HG03064 (cell line): ENCODE measurements around the gene TEX47.

Experiments used
- ATAC-seq: cut with Tn5 transposase; IDR thresholded peaks from one replicate; pipeline ENCODE4 v1.9.1; 2021; ENCODE audit warnings: low read depth; ENCODE audit not compliant: unreplicated experiment

The TEX47 gene

DNA sequence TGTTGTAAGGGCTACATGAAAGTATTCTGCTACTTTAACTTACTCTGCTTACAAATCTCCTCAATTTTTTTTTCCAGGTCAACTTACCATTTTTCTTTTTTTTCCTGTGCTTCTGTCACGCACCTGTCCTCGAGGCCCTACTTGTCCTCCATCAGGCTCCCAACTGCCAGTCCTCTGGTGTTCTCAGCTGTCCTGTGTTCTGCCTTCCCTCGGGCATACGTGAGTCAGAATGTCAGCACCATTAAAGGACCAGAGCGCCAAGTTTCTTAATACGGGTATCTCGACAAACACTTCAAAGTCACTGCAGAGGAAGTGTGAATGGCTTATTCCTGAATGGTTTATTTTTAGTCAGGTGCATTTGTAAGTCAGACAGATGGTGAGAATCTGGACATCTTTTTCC, at the start of gene TEX47:
Gene TEX47, minus strand, starts transcription at position 185 of the 400 bp plus-strand sequence. CDS start 795 bp downstream, outside the sequence.
- ATAC-seq, result no peak

DNA sequence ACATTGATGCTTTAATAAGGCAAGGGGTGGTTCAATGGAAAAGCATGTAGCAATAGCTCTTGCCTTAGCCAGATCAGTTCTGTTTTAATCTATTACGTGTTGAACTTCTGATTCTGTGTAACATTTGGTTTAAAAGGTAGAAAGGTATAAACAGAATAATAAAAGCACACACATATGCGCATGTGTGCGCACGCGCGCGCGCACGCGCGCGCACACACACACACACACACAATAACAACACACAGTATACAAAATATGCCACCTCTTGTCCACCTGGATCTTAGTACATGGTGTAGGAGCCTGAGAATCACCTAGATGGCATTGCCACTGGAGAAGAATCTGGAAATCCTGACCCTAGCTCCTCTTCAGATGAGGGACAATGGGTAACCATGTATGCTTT, 49.6 kb upstream of the TEX47 start:
- no peak for ATAC-seq

DNA sequence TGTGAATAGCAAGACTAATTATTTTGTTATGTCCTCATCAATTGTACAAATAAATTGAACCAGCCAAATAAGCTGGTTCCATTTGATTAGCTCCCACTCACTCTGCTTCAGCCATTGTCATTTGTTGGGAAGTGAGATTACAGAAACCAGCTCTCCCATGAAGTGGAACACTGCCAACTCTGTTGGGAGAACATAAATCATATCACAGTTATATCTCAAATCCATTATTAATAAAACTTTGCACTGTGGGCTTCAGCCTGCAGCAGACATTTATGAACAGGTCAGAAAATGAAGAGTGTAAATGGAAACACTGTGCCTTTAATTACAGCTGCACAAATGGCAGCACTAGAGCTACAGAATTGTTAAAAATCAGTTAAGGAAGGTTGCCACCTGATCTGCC, 46.7 kb upstream of the TEX47 start:
- ATAC-seq, result no peak

DNA sequence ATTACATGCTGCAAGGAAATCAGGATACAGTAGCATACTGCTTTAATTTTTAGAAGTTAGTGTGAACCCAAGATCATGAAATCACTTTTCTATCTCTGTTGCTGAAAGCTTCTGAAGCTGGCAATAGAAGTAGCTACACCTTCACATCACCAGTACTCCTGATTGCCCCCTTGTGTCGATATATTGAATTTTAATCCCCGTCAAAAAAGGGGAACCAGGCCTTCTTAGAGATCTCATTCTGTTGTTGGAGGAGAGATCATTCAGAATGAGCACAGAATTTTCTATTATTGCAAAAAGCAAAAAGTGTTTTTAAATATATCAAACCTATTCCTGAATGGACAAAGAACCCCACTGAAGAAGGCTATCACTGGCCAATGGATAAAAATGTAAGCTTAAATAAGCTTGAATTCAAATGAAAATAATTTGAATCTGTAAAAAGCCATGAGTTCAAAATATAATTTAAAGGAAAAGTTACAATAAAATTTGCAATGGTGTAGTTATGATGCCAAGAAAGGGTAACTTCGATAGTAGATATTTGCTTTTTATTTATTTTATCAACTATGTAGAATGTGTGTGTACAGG, 39.7 kb upstream of the TEX47 start:
- peak; percentile 79 for ATAC-seq

DNA sequence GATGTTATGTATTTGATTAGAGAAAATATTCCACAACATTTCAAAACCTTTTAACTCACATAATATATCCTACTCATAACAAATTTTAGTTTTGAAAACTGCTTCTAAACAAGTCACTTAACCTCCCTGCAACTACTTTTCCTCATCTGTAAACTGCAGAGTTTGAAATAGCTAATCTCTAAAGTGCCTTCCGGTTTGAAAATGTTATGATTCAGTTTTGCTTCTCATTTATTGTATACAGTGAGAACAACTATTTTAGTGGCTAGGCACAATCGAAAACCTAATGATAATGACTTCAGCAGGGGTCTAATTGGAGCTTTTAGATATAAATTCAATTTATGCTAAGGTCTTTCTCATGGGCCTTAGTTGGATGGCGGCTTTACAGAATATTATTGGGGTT, 30.7 kb upstream of the TEX47 start:
- no peak for ATAC-seq

DNA sequence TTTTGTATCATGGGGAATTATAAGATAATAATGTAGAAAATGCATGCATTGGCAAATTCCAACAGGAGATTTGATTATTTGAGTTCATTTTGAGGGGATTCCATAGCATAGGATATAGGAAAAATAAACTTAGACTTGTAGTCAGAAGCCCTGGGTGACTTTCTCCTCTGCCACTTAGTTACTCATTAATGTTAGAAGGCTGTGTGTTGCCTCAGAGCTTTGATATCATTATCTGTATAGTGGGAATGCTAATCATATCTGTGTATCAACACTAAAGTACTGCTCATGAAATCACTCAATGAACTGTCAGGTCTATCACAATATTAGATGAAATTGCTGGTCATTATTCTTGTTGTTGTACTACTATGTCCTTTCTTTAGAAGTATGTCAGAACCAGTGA, 23.0 kb upstream of the TEX47 start:
- ATAC-seq, result no peak

DNA sequence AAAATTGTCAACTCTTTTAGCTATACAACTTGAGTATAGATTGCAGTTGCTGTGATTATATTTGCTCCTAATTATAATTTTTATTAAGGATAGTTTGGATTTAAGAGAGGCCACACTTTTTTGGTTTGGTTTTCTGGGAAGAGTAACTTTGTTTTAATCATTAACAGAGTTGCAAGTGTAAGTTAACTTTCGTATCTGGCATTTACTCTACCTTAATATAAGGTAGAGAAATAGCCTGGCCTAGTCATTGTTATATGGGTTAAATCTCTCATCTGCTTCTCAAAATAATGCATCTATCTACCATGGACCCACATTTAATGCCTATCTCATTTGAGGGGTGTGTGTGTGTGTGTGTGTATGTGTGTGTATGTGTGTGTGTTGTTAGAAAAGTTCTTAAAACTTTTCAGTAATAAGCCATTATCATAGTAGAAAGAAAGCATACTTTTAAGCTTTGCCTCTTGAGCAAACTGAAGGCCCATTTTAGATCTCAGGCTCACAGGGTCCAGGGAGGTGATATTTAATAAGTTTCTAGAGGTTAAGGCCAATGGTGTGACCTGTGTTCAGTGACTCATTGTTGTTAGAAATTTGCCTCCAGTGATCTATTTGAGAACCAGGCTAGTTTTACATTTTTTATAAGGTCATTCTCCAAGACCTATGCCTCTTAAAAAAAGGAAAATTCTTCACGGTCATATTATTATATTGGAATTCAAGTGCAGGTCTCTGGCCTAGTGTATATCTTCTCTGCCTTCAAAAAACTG, 10.9 kb upstream of the TEX47 start:
- ATAC-seq, result no peak

DNA sequence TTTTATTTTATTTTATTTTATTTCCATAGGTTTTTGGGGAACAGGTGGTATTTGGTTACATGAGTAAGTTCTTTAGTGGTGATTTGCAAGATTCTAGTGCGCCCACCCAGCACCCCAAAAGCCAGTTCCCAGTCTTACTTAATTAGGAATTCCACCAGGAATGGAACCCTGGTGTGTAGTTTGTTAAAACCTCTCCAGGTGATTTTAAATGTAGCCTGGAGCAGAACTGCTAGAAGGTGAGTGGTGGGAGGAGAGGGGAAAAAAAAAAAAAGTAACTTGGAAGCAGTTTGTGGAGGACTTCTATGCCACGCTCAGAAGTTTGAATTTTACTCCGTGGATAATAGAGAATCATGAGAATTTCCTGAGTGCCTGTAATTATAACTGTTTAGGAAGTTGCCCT, 5.5 kb upstream of the TEX47 start:
- no peak for ATAC-seq

DNA sequence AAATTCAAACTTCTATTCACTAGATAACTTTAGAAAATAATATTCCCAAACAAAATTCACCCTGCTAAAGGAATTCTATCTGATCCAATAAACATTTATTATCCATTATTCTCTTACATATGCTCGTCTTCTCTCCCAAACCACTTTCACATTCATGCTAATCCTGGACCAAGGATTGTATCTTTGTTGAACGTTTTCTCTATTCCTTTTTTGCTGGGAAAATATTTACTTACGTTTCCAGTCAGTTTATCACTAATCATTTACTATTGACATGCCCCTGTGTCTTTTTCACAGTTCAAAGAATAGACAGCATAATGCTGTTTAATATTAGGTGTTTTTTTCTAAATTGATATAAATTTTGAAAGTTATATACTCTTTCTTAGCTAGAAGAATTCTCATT, 3.2 kb downstream of the TEX47 start:
- ATAC-seq, result no peak

DNA sequence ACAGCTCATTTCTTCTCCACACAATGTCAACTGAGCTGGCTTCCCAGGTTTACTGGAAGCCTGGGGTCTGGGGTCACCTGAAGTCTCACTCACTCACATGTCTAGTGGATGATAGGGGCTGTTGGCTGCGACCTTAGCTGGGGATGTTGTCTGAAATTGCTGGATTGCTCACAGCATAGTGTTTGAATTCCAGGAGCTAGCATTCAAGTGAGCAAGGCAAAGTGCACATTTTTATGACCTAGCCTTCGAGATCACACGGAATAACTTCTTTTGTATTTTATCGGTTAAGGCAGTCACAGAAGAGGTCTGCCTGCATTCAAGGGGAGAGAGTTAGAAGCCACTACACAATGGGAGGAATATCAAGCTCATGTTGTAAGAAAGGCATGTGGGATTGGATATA, 3.6 kb downstream of the TEX47 start:
- ATAC-seq, result no peak

DNA sequence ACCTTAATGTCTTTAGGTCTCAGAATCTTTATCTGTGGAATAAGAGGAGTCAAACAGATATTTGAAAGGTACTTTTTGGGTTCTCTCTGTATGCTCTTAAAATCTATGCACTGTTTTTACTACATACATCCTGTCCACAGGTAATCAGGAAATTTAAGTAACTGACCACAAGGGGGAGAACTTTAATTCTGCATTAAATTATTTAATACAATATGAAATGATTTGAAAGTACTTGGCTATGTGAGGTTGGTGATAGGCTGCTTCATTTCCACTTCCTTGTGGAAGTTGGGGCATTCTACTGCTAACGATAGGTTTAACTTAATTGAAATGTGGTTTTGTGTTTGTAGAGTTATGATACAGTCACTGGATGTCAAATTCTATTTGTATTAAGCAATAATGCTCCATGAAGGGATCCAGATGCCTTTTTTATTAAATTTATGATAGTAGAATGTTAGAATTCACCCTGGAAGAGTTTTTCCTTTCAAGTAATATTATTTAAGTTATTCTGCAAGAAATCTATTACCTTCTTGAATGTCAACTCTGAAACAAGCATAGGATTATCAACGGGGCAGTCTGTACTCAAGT, 6.0 kb downstream of the TEX47 start:
- ATAC-seq, result no peak

DNA sequence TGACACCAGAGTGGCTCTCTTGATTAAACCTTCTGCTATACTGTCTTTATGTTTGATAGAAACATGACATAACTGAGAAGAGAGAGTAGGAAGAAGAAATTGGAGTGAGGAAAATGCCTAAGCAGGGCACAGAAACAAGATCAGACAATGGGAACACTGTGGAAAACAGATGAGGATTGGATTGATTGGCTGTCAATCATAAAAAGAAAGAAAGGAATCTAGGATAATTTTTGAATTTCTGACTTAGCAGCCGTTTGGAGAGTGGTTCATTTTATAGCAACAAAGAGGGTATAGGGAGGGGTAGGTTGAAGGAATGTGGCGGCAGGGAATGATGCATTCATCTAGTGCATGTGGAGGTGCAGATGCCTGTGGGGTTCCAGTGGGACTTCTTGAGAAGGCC, 7.8 kb downstream of the TEX47 start:
- ATAC-seq, result no peak

DNA sequence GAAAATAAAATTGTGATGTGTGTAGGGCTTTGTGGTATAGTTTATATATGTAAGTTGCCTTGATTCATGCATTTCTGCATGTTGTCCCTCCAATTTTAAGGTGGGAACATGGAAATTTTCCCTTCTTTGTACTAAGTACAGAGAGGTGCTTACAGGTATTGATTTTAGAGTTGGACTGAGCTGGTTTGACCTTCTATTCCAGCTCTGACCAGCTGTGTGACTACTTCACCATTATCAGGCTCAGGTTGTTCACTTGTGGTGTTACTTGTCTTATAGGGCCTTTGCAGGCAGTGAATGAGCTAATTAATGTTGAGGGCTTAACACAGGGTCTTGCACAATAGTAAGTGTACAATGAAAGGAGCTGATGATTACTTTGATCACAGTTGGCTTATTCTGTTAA, 19.7 kb downstream of the TEX47 start:
- ATAC-seq, result no peak

DNA sequence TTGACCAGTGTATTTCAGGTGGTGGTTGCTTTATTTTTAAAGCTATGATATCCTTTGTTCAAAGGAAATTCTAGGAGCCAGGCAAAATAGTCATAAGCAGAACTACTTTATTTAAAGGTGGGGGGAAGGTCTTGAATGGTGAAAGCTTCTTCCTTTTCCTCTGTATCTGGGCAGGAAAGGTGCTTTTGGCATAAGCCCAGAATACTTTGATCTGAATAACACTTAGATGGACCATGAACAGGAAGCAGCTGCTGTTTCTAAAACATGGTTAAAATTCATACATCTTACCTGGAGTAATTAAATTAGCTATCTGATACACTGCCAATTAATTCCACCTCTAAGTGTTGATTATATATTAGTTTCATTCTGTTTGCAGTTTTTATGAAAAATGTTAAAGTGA, 22.8 kb downstream of the TEX47 start:
- no peak for ATAC-seq

DNA sequence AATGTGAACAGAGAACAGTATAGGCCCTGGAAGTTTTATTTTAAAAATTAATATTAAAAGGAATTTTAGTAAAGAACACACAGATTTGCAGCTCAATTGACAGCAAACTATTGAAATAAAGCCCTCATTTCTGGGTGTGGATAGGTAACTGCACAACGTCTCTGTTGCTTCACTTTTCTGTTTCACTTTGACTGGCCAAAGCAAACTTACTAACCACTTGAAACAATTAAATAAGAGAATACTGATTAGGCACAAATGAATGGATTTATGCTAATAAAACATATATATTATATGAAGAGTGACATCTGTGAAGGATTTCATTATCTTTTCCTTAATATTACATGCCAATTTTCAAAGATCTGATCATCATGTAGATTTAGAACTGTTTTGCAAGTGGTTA, 24.1 kb downstream of the TEX47 start:
- ATAC-seq, result no peak

DNA sequence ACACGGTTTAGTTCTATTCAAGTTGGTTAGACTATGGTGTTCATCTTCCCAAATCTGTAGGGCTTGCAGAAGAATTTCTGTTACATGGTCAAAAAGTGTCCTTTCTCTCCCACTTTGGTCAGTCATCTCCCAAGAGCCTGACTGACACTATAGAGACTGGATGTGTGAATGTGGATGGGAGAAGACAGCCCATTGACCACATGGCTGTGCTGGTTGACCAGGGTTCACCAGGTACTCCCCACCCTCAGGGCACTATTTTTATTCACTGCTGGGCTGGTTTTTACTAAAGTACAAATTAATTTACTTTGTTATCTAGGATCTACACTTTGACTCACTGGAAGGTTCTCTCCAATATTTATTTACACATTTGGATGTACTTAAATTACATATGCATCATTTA, 33.8 kb downstream of the TEX47 start:
- no peak for ATAC-seq

DNA sequence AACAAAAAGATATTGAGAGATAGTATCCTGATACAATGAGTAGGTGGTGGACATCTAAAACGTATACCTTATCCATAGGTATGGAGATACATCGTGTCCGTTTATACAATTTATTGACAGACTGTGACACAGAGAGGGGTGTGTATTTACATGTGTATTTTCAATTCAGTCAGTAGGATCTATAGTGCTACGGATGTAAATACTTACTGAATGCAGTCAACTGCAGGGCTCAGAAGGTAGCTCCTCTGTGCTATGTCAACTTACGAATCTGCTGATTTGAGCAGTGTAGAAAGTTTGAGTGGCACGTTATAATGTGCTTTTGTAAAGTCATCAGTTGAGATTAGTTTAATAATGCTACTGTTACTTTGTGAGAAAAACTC, 35.4 kb downstream of the TEX47 start:
- no peak for ATAC-seq

DNA sequence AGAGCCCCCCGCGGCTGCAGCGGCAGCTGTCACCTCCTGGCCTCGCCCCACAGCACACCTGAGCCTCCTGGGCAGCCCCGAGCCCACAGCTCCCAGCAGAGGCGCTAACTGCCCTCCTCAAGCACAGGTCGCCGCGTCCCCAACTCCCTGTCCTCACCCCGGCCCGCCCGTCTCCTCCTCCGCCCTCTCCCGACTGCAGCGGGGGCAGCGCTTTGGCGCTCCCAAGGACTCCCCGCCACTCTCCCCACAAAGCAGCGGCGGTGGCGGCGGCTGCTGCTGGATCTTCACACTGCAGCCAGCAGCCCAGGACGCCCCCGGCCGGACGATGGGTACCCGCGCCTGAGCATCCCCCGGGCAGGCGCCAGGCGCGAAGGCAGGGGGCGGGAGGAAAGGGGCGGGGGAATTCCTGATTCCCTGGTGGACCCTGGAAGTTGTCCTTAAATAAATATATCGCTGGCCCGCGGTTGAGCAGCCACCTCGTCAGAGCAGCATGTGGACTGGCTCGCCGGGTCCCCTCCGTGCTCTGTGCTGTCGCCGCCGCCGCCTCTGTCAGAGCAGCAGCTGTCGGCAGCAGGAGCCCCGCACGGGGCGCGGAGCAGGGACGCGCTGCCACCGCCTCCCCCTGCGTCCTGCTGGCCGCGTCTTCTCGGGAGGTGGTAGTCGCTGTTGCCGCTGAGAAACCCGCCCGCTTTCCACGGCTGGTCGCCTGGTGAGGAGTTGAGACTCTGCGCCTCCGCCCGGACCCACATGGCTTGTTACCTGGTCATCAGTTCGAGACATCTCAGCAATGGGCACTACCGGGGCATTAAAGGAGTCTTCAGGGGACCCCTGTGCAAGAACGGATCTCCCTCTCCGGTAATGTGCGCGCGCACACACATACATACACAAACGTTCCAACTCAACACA, 36.1 kb downstream of the TEX47 start, which contains the start of gene ZNF804B:
Gene ZNF804B, plus strand, starts transcription at position 471 of the 906 bp plus-strand sequence. Its CDS starts 277 bp downstream, at position 748.
- no peak for ATAC-seq

DNA sequence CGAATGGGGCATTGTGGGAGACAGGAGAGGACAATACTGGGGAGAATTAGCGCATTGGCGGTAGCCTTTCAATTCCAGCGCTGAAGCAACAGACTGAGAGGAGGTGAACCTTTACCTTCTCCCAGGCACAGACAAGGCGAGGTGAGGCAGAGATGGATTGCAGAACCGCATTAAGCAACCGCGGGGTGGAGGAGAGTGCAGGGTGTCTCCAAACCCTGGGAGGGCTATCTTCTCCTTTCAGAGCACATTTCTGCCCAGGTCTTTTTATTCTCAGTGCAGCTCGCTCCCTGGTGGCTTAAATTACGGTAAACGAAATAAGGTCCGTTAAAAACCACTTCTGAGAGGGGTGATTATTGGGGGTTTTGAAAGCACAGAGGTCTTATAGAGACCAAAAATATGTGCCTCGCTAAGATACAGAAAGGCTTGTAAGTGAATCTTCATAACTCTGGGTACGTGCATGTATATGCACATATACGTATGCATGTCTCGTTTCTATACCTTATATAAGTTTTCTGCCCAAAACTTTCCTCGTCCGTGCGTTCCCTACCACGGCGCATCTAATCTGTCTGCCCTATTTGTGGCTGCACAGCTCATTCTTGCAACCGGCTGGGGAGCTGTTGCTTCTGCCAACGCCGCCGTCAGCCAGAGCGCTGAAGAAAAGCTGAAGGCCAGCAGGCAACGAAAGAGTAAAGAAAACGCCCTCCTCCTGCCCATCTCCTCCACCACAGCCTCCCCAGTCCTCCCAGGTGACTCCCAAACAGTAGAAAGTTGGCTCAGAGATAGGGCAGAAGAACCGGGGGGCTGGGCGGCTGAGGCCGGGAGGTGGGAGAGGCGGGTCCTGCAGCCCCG, 36.9 kb downstream of the TEX47 start:
- no peak for ATAC-seq

DNA sequence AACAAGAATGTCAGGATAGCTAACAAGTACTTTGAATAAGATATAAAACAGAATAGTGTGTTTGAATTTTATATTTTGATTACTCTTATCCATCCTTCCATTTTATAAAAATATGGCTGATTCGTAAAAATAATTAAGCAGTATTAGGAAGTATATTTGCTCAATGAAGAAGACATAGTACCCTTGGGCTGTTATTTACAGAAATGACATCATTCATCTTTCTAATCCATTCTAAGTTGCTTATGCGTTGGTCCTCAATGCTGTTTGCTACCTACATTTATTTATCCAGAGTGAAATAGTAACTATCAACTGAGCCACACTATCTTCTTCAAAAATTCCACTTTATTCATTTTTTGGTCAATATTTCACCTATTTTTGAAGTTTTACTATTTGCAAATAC, 38.2 kb downstream of the TEX47 start:
- no peak for ATAC-seq
